Esophagus muscularis mucosa (tissue), 4 donors: ENCODE data around the gene COL19A1. TPM values are rescaled to one million over a fixed set of nuclear protein-coding genes. Genes with fewer than 3 reads are reported as not detected.
"Not testable (repeated sequence)": the region's sequence is repeated elsewhere in the genome, so short reads cannot be mapped to it uniquely, and the experiment has no call there.

Experiments used
- DNase-seq: peaks from one replicate; pipeline ENCODE4 v3.0.0-alpha.2; 2017; ENCODE audit errors: extremely low spot score
- H3K27ac ChIP-seq, 4 donors: fragments of 200-600 bp; sonication (generic); replicated peaks in 1 of 4; 1 replicate in 3 of 4; 2 replicates in 1 of 4; pipeline ENCODE4 v1.5.1; 2016 to 2019; ENCODE audit warnings: mild to moderate bottlenecking in 1 of 4
- H3K27me3 ChIP-seq, 4 donors: fragments of 200-600 bp; sonication (generic); one replicate each; pipeline versions ENCODE4 v1.5.1 to v1.6.0; 2016 to 2019
- H3K36me3 ChIP-seq, 4 donors: fragments of 200-600 bp; sonication (generic); one replicate each; pipeline ENCODE4 v1.5.1; 2016 to 2019
- H3K4me1 ChIP-seq, 4 donors: fragments of 200-600 bp; sonication (generic); one replicate each; pipeline ENCODE4 v1.5.1; 2016 to 2019
- H3K4me3 ChIP-seq, 4 donors: fragments of 200-600 bp; sonication (generic); 1 replicate in 2 of 4; 2 replicates in 2 of 4; pipeline ENCODE4 v1.5.1; 2016 to 2019; ENCODE audit warnings: mild to moderate bottlenecking in 4 of 4, moderate library complexity in 1 of 4
- H3K9me3 ChIP-seq, 4 donors: fragments of 200-600 bp; sonication (generic); 1 replicate in 3 of 4; 2 replicates in 1 of 4; pipeline ENCODE4 v1.5.1; 2016 to 2019
- EP300 ChIP-seq: sonication (generic); formaldehyde crosslinking; IDR thresholded peaks from one replicate; pipeline ENCODE4 v1.6.1; 2017; ENCODE audit warnings: antibody characterized with exemption
- POLR2A ChIP-seq: fragments of 450-650 bp; IDR thresholded peaks from one replicate; pipeline ENCODE4 v1.6.1; 2017; ENCODE audit warnings: antibody characterized with exemption, moderate library complexity, mild to moderate bottlenecking, low read depth
- POLR2AphosphoS5 ChIP-seq, 2 donors: sonication (generic); formaldehyde crosslinking; IDR thresholded peaks; one replicate each; pipeline ENCODE4 v1.6.1; 2017; ENCODE audit warnings: antibody characterized with exemption in 2 of 2
- WGBS: methylation state at CpG from one replicate; pipeline ENCODE4 v1.1.5; 2018; 5-methylcytosine and 5-hydroxymethylcytosine counted together
- intact Hi-C: fragments of 100-400 bp; cut with DNase I; formaldehyde crosslinking; loops from one replicate; pipeline ENCODE4 v1.15.1; 2023
- total RNA-seq, 4 donors: library from RNA; depleted of rRNA; stranded (reverse); fragments of >200 nt; gene quantifications; one replicate each; pipeline versions ENCODE4 v1.1.0 to v1.2.1, GENCODE V29; 2016
- TF ChIP-seq, protein P1 (sequence below), 3 experiments: fragments of 200-600 bp in 2 of 3; fragments of 450-650 bp in 1 of 3; sonication (generic) in 2 of 3; IDR thresholded peaks; one replicate each; pipeline ENCODE4 v1.5.1; 2017 to 2019; ENCODE audit warnings: antibody characterized with exemption in 3 of 3, mild to moderate bottlenecking in 2 of 3, moderate library complexity in 1 of 3

The COL19A1 gene
- total RNA-seq, 4 donors from 2014 or later: 1.7 to 4.0 (median 2.4) TPM

DNA sequence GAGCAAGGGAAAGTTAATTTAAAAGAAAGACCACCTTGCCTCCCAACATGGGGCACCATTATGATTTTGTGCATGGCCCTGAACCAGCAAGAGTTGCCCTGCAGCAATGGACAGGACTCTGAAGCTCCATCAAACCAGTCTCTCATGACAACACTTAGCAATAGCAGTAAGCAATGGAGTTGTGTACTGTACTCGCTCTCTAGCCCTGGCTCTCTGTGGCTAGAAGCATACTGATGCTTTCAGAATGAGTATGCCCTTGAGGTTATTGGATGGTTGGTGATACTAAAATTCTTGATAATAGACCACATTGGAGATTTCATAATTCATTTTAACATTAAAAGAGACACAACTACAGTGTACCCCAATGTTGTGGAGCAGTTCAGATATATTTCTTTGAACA is 46.3 kb upstream of the COL19A1 start:
- TF ChIP-seq, protein P1, sequence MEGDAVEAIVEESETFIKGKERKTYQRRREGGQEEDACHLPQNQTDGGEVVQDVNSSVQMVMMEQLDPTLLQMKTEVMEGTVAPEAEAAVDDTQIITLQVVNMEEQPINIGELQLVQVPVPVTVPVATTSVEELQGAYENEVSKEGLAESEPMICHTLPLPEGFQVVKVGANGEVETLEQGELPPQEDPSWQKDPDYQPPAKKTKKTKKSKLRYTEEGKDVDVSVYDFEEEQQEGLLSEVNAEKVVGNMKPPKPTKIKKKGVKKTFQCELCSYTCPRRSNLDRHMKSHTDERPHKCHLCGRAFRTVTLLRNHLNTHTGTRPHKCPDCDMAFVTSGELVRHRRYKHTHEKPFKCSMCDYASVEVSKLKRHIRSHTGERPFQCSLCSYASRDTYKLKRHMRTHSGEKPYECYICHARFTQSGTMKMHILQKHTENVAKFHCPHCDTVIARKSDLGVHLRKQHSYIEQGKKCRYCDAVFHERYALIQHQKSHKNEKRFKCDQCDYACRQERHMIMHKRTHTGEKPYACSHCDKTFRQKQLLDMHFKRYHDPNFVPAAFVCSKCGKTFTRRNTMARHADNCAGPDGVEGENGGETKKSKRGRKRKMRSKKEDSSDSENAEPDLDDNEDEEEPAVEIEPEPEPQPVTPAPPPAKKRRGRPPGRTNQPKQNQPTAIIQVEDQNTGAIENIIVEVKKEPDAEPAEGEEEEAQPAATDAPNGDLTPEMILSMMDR (IDR thresholded peaks at IDR 0.05): no peak
- TF ChIP-seq POLR2A (no peak), POLR2AphosphoS5 (IDR thresholded peaks at IDR 0.05) (no peak), EP300 (no peak)
- Histone ChIP-seq H3K27ac (no peak overlapping the region), H3K9me3 (no peaks in the 10 kb centered on the region), H3K4me1 (no peaks in the 10 kb centered on the region), H3K4me3 (no peak overlapping the region), H3K27me3 (no peaks in the 10 kb centered on the region), H3K36me3 (no peaks in the 10 kb centered on the region)
- no peak for DNase-seq
- intact Hi-C loops: no loop called here
- WGBS: 100% methylated on average over 1 of the region's 1 CpG

DNA sequence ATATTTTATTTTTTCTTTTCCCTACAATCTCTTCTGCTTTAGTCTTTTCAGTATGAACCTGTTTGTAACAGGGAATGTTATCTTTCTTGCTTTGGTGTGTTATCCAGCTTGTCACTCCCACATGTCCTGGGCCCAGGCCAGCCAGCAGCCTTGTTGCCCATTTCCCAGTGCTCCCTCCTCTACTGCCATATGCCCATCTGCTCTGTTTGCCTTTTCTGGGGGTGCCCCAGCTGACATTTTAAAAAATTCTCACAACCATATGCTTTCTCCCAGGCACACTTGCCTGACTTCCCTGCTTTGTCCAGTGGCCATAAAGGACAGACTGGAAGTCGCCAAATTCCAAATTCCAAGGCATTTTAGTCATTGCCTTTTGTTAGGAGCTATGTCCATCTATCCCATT is 45.9 kb upstream of the COL19A1 start:
- Histone ChIP-seq H3K4me1 (no peaks in the 10 kb centered on the region), H3K4me3 (no peak overlapping the region), H3K27ac (no peak overlapping the region), H3K9me3 (no peaks in the 10 kb centered on the region), H3K27me3 (no peaks in the 10 kb centered on the region), H3K36me3 (no peaks in the 10 kb centered on the region)
- DNase-seq: no peak
- TF ChIP-seq, protein P1 (IDR thresholded peaks at IDR 0.05): no peak
- TF ChIP-seq POLR2AphosphoS5 (IDR thresholded peaks at IDR 0.05) (no peak), EP300 (no peak), POLR2A (no peak)
- 100% methylated on average over 1 of the region's 1 CpG for WGBS
- intact Hi-C loops: no loop called here

DNA sequence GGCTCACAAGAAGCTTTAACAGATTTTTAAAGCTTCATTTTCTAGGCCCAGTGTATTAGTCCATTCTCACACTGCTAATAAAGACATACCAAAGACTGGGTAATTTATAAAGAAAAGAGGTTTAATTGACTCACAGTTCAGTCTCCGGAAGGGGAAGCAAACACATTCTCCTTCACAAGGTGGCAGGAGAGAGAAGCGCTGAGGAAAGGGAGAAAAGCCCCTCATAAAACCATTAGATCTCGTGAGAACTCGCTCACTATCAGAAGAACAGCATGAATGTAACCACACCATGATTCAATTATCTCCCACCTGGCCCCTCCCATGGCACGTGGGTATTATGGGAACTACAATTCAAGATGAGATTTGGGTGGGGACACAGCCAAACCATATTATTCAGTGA is 42.0 kb upstream of the COL19A1 start:
- H3K4me1 ChIP-seq, H3K4me3 ChIP-seq, DNase-seq, H3K27ac ChIP-seq, H3K36me3 ChIP-seq, H3K27me3 ChIP-seq, intact Hi-C loops, H3K9me3 ChIP-seq: not testable (repeated sequence)
- WGBS: 86% methylated on average over 5 of the region's 5 CpGs

DNA sequence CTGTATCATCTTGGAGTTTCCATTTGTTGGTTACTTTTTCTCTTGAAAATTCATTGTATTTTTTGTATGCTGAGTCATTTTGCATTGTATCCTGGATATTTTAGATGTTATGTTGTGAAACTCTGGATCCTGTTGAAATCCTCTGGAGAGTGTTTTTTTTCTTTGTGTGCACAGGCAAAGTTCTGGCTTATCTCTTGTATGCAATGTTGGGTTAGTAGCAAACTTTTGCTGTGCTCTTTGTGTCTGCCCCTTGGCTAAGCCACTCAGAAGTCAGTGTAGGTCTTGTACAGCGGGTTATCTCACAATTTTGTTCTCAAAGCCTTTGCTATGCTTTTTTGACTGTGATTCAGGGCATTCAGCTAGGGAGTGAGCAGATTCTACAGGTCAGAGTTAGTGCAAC is 40.5 kb upstream of the COL19A1 start:
- 82% methylated on average over 1 of the region's 1 CpG for WGBS
- intact Hi-C loops: no loop called here
- no peaks in the 10 kb centered on the region for H3K4me1 ChIP-seq

DNA sequence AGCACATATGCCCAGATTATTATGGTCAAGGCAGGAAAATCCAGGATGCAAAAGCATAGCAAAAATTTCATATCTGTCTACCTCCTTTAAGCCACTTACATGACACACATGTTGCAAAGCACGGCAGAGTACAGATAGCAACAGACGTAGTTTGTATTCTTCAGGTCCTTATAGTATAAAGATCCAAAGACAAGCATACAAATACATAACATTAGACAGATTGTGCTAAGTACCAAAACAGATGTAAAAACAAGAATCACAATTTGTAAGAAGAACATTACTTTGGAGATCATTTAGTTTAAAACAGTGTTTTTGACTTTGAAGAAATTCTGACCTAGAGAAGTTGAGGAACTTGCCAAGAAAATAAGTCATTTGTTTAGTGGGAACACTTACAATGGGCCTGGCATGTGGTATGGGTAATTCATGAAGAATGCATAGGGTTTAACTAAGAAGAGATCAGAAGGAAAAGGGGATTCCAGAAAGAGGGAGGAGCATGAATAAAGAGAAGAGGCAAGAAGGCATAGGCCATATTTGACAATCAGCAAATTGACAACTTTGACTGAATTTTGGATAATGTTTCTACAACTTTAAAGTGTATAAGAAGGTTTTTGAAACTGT is 39.0 kb upstream of the COL19A1 start:
- DNase-seq: no peak
- Histone ChIP-seq H3K36me3 (no peaks in the 10 kb centered on the region), H3K9me3 (no peaks in the 10 kb centered on the region), H3K27ac (no peak overlapping the region), H3K4me3 (no peak overlapping the region), H3K4me1 (no peaks in the 10 kb centered on the region), H3K27me3 (no peaks in the 10 kb centered on the region)
- 27% methylated on average over 2 of the region's 2 CpGs for WGBS
- TF ChIP-seq POLR2AphosphoS5 (IDR thresholded peaks at IDR 0.05): no peak
- TF ChIP-seq EP300: no peak
- intact Hi-C loops: no loop called here

More for the DNA sequence above, 40.5 kb upstream of the COL19A1 start:
- no peaks in the 10 kb centered on the region for H3K27me3 ChIP-seq
- H3K9me3 ChIP-seq: no peaks in the 10 kb centered on the region
- no peak for DNase-seq
- H3K4me3 ChIP-seq: no peak overlapping the region
- no peak for TF ChIP-seq POLR2AphosphoS5 (IDR thresholded peaks at IDR 0.05)
- TF ChIP-seq POLR2A: no peak
- no peak for TF ChIP-seq EP300
- TF ChIP-seq, protein P1 (IDR thresholded peaks at IDR 0.05): no peak
- H3K36me3 ChIP-seq: no peaks in the 10 kb centered on the region
- no peak overlapping the region for H3K27ac ChIP-seq

DNA sequence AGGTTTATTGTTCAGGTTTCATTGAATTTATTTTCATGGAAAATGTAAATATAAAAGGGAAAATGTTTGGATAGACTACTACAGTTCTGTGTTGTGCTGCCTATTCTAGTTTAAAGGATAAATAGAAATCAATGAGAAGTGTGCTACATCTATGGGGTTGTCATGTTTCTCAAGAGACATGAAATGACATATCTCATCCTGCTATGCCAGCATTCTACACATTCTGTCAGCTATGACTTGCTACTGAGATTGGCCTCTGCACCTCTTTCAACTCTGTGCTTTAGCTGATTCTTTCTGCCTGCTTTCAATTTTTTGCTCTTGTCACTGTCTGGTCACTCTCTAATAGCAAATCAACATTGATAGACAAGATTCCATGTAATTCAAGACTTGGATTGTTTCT is 33.8 kb upstream of the COL19A1 start:
- Histone ChIP-seq H3K4me1 (peaks cover 0 to 7% (median 0%) of the 10 kb centered on the region in 4 donors), H3K27me3 (no peaks in the 10 kb centered on the region), H3K9me3 (no peaks in the 10 kb centered on the region), H3K4me3 (no peak overlapping the region), H3K27ac (no peak overlapping the region), H3K36me3 (no peaks in the 10 kb centered on the region)
- intact Hi-C loops: no loop called here
- TF ChIP-seq, protein P1 (IDR thresholded peaks at IDR 0.05): no peak
- TF ChIP-seq EP300 (no peak), POLR2A (no peak), POLR2AphosphoS5 (IDR thresholded peaks at IDR 0.05) (no peak)
- DNase-seq: no peak
